ENCODE measurements around the gene OR6F1. TPM values are rescaled to one million over a fixed set of nuclear protein-coding genes. Genes with fewer than 3 reads are reported as not detected.
"Not testable (repeated sequence)": the region's sequence is repeated elsewhere in the genome, so short reads cannot be mapped to it uniquely, and the experiment has no call there.

The OR6F1 gene
- total and polyA plus RNA-seq, 8 donors: not detected

DNA sequence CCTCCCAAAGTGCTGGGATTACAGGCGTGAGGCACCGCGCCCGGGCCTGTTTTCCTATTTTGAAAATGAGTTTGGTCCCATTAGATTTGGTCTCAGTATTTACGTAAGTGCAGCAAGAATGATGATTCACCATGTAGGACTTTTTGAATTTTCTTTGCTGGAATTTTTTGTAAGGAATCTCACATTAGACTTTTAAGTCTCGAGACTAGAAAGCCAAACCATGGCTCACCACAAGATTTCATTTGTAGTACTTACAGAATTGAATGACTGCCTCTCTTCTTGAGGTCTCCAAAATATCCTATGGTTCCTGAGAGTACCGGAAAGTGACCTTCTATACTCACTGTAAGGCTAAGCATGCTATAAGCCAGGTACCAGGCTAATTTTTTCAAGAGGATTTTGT, 31.2 kb upstream of the OR6F1 start:
- no peak overlapping the region for H3K27ac ChIP-seq
- peaks cover 0 to 32% of the 10 kb centered on the region in 2 donors for H3K9me3 ChIP-seq
- intact Hi-C loops (cut with DNase I): no loop called here
- no peaks in the 10 kb centered on the region for H3K36me3 ChIP-seq
- no peak for ATAC-seq
- H3K27me3 ChIP-seq: no peaks in the 10 kb centered on the region
- no peaks in the 10 kb centered on the region for H3K4me1 ChIP-seq
- TF ChIP-seq, protein P1, sequence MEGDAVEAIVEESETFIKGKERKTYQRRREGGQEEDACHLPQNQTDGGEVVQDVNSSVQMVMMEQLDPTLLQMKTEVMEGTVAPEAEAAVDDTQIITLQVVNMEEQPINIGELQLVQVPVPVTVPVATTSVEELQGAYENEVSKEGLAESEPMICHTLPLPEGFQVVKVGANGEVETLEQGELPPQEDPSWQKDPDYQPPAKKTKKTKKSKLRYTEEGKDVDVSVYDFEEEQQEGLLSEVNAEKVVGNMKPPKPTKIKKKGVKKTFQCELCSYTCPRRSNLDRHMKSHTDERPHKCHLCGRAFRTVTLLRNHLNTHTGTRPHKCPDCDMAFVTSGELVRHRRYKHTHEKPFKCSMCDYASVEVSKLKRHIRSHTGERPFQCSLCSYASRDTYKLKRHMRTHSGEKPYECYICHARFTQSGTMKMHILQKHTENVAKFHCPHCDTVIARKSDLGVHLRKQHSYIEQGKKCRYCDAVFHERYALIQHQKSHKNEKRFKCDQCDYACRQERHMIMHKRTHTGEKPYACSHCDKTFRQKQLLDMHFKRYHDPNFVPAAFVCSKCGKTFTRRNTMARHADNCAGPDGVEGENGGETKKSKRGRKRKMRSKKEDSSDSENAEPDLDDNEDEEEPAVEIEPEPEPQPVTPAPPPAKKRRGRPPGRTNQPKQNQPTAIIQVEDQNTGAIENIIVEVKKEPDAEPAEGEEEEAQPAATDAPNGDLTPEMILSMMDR (IDR thresholded peaks at IDR 0.05): no peak
- no peak for DNase-seq
- no peak overlapping the region for H3K4me3 ChIP-seq

DNA sequence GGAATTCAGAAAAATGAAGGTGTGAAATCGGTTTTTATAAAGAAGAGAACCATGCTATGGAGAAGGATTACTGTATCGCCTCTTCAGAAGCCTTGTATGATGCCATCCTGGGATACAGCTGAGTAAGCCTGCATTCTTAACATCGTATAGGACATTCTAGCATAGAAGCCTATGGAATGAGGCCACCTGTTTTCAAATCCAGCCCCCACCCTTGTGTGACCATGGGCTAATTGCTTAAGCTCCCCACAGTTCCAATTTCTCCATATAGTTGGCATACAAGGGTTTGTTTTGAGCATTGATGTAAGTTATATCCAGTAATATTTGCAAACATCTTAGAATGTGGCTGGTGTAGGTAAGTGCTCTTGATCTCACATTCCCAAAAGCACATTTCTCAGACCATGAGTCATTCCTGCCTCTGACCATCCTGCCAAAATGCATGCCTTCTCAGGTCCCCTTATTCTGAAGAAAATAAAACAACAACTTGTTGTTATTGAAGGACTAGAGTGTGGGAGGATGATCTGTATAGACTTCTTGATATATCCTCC, 30.0 kb upstream of the OR6F1 start:
- ATAC-seq (no peak), DNase-seq (no peak)
- H3K4me3 ChIP-seq: no peak overlapping the region
- no peak overlapping the region for H3K27ac ChIP-seq
- no peaks in the 10 kb centered on the region for H3K36me3 ChIP-seq
- H3K9me3 ChIP-seq: peaks cover 0 to 25% of the 10 kb centered on the region in 2 donors
- TF ChIP-seq, protein P1 (IDR thresholded peaks at IDR 0.05): no peak
- H3K27me3 ChIP-seq: no peaks in the 10 kb centered on the region
- intact Hi-C loops (cut with DNase I): no loop called here
- no peaks in the 10 kb centered on the region for H3K4me1 ChIP-seq

- intact Hi-C loops (cut with DNase I); H3K9me3 ChIP-seq; DNase-seq; ATAC-seq; H3K4me3 ChIP-seq; H3K27ac ChIP-seq; H3K36me3 ChIP-seq; H3K4me1 ChIP-seq; H3K27me3 ChIP-seq: not testable (repeated sequence)
Observed at GRCh38 chr1:247742215-247742760, 25.8 kb upstream of the OR6F1 start.

DNA sequence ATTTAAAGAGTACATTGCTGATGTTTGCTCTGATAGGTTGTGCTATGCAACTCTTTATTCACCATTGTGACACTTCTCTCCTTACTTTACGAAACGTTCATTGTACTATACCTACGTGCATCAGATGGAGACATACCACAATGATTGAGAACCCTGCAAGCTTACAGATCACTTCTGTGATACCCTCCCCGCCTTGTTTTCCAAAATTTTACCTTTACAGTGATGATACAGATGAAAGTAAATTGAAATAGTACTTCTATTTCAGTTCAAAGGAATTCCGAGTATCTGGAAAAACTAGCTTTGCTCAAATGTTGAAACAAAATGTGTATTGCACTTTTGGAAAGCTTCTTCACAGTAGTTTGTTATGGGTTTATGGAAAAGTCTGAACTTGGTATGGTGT, 25.3 kb upstream of the OR6F1 start:
- no peak overlapping the region for H3K27ac ChIP-seq
- no peak for DNase-seq
- intact Hi-C loops (cut with DNase I): no loop called here
- ATAC-seq: no peak
- no peaks in the 10 kb centered on the region for H3K9me3 ChIP-seq
- H3K27me3 ChIP-seq: no peaks in the 10 kb centered on the region
- no peak overlapping the region for H3K4me3 ChIP-seq
- H3K4me1 ChIP-seq: no peaks in the 10 kb centered on the region
- no peaks in the 10 kb centered on the region for H3K36me3 ChIP-seq
- TF ChIP-seq, protein P1 (IDR thresholded peaks at IDR 0.05): no peak

DNA sequence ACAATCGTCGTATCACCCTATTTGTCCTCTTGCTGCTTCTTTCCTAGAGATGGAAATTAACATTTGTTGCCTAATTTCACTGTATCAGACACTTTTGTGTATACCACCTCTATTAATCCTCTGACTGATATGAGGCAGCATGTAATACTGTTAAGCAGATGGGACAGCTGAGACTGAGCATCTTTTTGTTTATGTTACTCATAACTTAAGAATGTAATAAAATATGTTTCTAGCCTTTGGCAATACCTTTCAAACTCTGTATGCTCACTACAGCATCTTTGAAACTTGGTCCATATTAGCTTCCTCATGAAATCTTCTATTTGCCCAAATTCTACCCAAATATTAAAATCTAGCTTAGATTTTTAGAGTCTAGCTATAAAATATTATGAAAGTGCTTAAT, 24.3 kb upstream of the OR6F1 start:
- no peak for DNase-seq

More for the DNA sequence above, 24.3 kb upstream of the OR6F1 start:
- ATAC-seq: no peak
- Histone ChIP-seq H3K27ac (no peak overlapping the region), H3K9me3 (no peaks in the 10 kb centered on the region), H3K36me3 (no peaks in the 10 kb centered on the region), H3K27me3 (no peaks in the 10 kb centered on the region), H3K4me1 (no peaks in the 10 kb centered on the region), H3K4me3 (no peak overlapping the region)
- TF ChIP-seq, protein P1 (IDR thresholded peaks at IDR 0.05): no peak
- intact Hi-C loops (cut with DNase I): no loop called here

Data from left lung (tissue), 10 donors.